Measurements from ENCODE around the gene GRIA3.

DNA sequence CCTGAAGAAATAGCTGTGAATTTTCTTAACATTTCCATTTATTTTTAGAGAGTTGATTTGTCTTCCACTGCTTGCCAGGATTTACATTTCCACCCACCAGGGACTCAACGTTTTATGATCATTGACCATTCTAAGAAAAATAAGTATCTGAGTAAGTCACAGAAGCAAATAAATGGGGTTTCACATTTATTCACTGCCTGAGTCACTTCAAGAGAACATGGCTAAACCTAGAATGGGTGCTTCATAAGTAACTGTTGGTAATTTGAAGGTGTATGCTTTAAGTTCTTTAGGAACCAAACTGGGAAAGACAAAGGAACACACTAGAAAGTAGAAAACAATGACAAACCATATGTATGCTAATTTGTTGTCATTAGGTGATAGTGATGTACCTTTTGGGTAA lies 43.2 kb upstream of the GRIA3 start:
- TF ChIP-seq, protein P1, sequence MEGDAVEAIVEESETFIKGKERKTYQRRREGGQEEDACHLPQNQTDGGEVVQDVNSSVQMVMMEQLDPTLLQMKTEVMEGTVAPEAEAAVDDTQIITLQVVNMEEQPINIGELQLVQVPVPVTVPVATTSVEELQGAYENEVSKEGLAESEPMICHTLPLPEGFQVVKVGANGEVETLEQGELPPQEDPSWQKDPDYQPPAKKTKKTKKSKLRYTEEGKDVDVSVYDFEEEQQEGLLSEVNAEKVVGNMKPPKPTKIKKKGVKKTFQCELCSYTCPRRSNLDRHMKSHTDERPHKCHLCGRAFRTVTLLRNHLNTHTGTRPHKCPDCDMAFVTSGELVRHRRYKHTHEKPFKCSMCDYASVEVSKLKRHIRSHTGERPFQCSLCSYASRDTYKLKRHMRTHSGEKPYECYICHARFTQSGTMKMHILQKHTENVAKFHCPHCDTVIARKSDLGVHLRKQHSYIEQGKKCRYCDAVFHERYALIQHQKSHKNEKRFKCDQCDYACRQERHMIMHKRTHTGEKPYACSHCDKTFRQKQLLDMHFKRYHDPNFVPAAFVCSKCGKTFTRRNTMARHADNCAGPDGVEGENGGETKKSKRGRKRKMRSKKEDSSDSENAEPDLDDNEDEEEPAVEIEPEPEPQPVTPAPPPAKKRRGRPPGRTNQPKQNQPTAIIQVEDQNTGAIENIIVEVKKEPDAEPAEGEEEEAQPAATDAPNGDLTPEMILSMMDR (IDR thresholded peaks at IDR 0.05): no peak
- TF ChIP-seq ZFX (IDR thresholded peaks at IDR 0.05; ENCODE audit: borderline replicate concordance): no peak
